ENCODE results near the gene CLNK.

The CLNK gene, protein sequence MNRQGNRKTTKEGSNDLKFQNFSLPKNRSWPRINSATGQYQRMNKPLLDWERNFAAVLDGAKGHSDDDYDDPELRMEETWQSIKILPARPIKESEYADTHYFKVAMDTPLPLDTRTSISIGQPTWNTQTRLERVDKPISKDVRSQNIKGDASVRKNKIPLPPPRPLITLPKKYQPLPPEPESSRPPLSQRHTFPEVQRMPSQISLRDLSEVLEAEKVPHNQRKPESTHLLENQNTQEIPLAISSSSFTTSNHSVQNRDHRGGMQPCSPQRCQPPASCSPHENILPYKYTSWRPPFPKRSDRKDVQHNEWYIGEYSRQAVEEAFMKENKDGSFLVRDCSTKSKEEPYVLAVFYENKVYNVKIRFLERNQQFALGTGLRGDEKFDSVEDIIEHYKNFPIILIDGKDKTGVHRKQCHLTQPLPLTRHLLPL

DNA sequence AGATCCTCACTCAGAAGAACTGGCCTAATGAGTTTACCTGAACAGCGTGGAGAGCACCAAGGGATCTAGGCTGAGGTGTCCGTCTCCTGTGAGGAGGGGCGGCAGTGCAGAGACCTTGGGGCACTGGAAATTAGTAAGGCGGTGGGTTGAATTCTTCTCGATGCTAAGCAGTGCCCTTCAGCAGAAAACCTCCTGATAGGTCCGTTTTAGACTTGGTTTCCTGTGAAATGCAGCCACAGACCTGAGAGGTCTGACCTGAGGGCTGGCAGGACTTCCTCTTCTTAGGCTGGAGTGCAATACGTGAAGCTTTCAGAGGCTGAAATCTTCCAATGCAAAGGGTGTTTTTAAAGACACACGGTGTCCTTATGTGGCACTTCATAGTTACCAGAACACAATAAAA lies at the start of gene CLNK:
TSS of gene CLNK (minus strand) at position 138 of the 400 bp plus-strand sequence. CDS start 16,899 bp downstream, outside the sequence.
- no peak for DNase-seq

DNA sequence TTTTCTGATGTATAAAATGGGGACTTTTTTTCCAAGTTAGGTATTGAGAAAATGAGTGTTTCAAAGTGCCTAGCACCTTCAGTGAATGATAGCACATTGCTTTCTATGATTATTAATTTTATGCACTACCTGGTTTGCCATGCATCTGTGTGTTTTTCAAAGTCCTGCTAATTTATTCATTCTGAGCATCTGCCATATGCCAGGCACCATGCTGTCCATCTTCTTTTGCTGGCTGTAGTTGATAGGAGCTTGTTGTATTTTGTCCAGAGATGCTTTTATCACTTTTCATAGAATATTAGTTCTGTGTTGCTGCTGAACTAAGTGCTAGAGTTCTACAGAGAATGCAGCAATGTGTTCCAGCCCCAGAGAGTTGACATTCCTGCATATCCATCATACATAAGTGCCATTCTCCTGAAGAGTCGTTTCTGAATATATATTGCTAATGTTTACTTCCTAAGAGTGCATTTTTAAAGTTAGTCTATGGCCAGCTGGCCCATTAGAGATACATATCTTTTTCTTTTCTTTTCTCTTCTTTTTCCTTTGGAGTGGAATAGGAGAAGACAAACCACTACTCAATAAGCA lies 49.0 kb upstream of the CLNK start:
- no peak for DNase-seq

- no peak for DNase-seq
Observed at GRCh38 chr4:10732914-10733415, 48.4 kb upstream of the CLNK start.

DNA sequence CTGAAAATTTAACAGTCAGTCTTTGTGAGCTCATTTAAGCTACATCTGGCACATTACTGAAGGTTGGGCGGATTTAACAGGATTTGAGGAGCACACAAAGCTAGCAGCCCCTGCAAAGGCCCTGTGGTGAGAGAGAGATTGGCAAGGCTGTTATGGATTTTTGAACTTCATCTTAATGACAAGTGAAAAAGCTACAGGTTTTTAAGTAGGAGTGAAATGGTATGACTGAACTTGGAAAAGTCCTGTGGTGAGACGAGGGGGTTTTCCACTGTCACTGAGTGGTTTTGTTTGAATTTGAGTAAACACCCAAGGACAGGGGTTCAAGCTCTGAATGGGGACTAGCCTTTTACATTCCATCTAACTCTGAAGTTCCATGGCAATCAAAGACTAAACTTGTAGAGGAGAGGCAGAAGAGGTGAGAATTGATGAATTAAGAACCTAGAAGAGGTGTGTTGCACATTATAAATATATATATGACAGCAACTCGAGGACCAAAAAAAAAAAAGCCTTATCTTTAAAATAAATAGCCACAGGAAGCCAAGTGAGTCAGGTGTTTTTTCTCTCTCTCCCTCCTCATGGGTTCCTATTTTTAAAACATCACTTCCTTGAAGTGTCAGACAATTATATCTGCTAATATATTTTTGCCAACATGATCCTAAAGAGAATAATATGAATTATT lies 47.8 kb upstream of the CLNK start:
- DNase-seq = no peak

- DNase-seq = no peak
Observed at GRCh38 chr4:10731690-10732089, 47.1 kb upstream of the CLNK start.

GRCh38 chr4:10731162-10731561 lies 46.6 kb upstream of the CLNK start:
- DNase-seq = no peak

DNA sequence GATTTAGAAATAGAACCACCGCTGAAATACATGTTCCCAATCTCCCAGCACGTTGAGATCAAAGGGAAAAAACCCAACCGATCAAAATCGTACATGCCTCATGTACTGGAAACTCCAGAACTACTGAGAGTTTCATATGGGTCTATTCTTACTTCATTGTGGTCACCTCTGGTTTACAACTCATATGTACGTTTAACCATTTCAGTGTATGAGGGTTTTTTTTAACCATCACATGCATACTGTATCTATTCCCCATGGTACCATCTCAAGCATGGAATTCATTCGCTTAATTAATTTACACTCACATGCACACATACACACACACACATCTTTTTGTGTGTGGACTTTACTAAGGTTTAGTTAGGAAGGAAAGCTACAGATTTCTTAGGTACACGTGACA lies 46.0 kb upstream of the CLNK start:
- DNase-seq = no peak

DNA sequence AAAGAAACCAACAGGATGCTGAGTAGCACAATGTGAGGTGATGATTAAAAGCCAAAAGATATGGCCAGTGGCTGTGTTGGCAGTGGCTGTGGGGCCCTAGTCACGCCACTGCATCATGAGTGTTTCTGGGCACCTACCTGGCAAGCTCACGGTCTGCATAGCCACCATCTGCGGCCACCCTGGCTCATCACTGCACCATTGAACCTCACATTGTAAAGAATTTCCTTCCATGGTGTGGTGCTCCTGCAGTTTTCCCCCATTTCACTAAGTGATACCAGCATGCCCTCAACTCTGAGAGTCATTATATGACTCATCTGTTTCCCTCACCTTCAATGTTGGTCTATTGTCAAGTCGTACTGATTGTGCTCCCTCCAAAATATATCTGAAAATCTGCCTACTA lies 45.5 kb upstream of the CLNK start:
- DNase-seq = no peak

- DNase-seq = no peak
Observed at GRCh38 chr4:10729366-10729765, 44.8 kb upstream of the CLNK start.

GRCh38 chr4:10728016-10728415 lies 43.4 kb upstream of the CLNK start:
- no peak for DNase-seq

DNA sequence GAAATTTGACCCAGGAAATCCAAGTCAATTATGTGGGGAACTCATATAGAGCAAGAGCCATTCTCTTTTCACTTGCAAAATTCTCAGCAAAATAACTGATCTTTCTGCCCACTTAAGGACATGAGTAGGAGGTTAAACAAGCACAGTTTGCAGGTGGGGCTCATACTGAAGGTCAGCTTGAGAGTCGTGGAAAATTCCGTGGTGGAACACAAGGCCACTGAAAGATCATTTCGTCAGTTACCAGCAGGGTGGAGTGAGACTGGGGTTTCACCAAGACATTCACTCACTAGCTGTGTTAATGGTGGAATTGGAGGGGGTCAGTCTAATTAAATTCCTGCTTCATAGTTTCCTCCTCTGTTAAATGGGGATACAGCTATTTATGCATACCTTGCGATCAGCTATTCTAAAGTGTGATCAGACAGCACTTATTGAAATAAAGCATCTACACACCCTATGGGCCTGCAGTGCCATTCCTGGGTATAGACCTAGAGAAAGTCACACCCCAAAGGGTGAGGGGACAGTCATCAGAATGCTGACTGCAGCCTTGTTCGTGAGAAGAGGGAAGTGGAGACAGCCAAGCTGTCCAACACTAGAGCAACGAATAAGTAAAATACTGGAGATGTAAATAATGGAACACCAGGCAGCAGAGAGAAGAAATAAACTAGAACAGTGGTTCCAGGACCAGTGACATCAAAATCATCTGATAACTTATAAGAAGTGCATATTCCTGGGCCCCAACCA lies 42.7 kb upstream of the CLNK start:
- no peak for DNase-seq

DNA sequence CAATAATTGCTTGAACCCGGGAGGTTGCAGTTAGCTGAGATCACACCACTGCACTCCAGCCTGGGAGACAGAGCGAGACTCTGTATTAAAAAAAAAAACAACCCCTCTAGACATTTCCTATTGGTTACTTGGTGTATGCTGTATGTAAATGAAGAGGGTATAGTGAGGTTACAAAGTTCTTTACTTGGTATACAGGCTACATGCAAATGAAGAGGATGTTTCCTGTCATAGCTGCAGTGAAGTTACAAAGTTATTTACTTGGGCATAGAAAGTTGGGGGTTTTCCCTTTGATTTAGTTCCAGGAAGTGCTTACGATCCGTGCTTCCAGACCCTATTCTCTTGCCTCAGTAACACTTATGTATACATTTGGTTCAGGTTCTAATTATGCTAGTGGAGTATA lies 38.4 kb upstream of the CLNK start:
- no peak for DNase-seq

DNA sequence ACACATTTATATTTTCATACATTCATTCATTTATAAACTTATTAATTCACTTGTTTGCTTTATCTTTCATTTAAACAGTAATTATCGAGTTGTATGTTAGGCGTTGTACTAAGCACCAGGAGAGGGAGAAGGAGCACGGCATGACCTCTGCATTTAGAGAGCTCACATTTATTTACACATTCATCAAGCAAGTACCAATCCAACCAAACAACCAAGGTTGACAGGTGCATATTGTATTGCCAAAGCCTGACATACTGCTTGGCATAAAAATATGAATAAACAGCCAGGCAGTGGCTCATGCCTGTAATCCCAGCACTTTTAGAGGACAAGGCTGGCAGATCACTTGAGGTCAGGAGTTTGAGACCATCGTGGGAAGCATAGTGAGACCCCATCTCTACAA lies 37.0 kb upstream of the CLNK start:
- peak; percentile 34 for DNase-seq

GRCh38 chr4:10716163-10716562 lies 31.6 kb upstream of the CLNK start:
- DNase-seq = no peak

DNA sequence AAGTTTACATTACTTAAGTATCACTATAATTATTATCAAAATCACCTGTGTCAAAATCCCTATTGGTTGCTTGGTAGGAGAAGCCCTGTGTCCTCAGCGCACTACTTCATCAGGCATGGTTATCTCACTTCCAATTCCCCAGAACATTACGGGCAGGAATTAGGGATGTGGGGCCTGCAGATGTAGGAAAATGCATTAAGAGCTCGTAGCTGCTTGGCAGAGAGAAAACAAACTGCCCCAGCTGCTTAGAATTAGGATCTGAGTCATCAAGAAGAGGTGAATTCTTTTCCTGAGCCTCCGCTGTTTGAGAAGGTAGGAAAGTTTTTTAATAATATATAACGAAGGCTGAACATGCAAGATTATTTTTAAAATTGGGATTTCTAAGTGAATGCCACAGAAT lies 31.1 kb upstream of the CLNK start:
- no peak for DNase-seq

- DNase-seq = no peak
Observed at GRCh38 chr4:10715135-10715534, 30.6 kb upstream of the CLNK start.

- no peak for DNase-seq
Observed at GRCh38 chr4:10713591-10713990, 29.0 kb upstream of the CLNK start.

- no peak for DNase-seq
Observed at GRCh38 chr4:10706236-10706635, 21.7 kb upstream of the CLNK start.

DNA sequence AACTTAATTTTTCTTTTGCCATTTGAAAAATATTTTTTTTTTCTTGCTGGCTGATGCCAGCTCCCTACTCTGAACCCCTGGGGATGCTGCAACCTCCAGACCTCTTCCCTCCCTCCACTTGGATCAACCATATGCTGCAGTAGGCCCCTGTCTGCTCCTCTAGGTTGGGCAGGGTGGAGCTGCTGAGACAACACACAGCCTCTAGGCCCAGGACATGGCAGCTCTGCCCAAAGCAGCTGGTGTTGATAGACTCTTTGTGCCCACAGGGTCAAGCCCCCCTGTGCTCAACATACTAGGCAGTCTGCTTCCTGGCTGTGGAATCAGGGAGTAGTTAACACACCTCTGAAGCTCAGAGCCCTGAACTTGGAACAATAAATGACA lies 19.9 kb upstream of the CLNK start:
- DNase-seq = no peak

- no peak for DNase-seq
Observed at GRCh38 chr4:10703766-10704429, 19.3 kb upstream of the CLNK start.

DNA sequence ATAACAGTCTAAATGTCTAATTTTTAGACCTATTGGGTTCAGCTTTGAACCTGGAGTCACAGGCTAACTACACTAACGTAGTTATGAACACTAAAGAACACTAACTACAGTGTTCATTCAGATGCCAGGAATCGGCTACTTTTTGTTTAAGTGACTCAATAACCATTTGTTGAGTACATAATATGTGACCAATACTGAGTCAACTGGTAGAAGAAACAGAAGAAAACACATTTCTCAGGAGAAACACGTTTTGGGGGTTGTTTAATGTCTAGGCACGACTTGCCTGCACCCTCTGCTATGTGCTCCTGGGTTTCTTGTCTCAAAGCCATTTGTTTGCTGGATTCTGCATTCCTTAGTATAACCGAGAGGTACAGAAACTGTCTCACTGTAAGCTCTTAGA lies 18.6 kb upstream of the CLNK start:
- no peak for DNase-seq

DNA sequence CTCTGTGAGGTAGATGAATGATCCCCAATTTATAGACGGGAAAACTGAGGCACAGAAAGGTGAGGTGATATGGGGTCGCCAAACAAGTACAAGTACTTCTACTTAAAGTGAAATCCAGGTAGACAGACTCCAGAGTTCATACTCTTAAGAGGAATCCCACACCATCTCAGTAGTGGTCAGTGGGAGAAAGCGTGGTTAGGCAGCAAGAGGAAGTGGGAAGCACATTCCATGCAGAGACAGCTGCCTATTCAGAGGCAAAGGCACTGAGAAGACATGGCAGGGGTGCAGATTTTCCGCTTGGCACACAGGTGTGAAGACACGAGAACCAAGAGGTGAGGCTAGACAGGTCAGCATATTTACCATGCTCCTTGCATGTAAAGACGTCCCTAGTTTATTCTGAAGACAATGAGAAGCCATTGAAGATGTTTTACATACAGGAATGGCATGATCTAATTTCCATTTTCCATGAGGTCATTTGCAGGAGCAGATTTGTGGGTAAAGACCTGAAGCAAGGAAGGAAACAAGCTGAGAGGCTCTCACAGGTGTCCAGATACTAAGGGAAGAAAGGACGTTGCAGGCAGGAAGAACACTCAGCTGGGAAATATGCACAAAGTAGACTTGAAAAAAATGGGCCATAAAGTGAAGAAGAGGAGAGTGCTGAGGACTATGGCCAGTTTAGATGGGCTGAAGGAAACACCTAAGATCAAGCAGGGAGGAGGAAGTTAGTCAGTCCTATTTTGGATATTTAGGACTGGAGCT lies 17.3 kb upstream of the CLNK start:
- no peak for DNase-seq

All from NCI-H1417 treated with DMSO at 0.1 percent for 48 hours (cell line).